B cell (primary cell): Measurements from ENCODE around the gene TRAPPC12. TPM values are rescaled to one million over a fixed set of nuclear protein-coding genes. Genes with fewer than 3 reads are reported as not detected.

Experiments
- ATAC-seq: fragments of 200-7000 bp; cut with Tn5 transposase; one replicate; pipeline ENCODE4 v1.10.0; 2021; ENCODE audit warnings: low read depth, mild to moderate bottlenecking, moderate number of reproducible peaks, moderate library complexity
- CTCF ChIA-PET: fragments of 350-600 bp; sonication (Branson Sonifier 250); formaldehyde crosslinking; loops from one replicate; lab custom pipeline; 2021; ENCODE audit warnings: antibody characterized with exemption, inconsistent platforms; lab: Charles Lee
- POLR2A ChIA-PET: fragments of 350-600 bp; sonication (Branson Sonifier 250); formaldehyde crosslinking; loops from one replicate; lab custom pipeline; 2021; ENCODE audit warnings: antibody characterized with exemption; lab: Charles Lee
- DNase-seq: peaks from one replicate; pipeline ENCODE4 v3.0.0; 2013
- H2AFZ ChIP-seq: 2 replicates; pipeline ENCODE4 v1.6.1; 2012; ENCODE audit warnings: mild to moderate bottlenecking, low read depth, low read length; ENCODE audit not compliant: insufficient read depth, poor library complexity, severe bottlenecking
- H3K27ac ChIP-seq, 2 donors: 1 replicate in 1 of 2; 2 replicates in 1 of 2; pipeline ENCODE4 v1.5.1; 2012 to 2013; ENCODE audit warnings: low read length in 2 of 2, mild to moderate bottlenecking in 2 of 2, moderate library complexity in 1 of 2
- H3K27me3 ChIP-seq, 4 experiments: fragments of 200-600 bp in 1 of 4; sonication (generic) in 1 of 4; replicated peaks in 1 of 4; 1 replicate in 2 of 4; 2 replicates in 2 of 4; pipeline versions ENCODE4 v1.6.1 to v1.7.0; 2013 to 2016; ENCODE audit warnings: low read length in 3 of 4, mild to moderate bottlenecking in 2 of 4, mixed read lengths in 1 of 4, moderate library complexity in 1 of 4; ENCODE audit not compliant: insufficient read depth in 4 of 4, control insufficient read depth in 3 of 4; ENCODE audit errors: control extremely low read depth in 1 of 4
- H3K36me3 ChIP-seq, 2 experiments: replicated peaks in 1 of 2; 1 replicate in 1 of 2; 2 replicates in 1 of 2; pipeline versions ENCODE4 v1.6.1 to v1.7.1; 2013; ENCODE audit warnings: low read length in 1 of 2; ENCODE audit not compliant: insufficient read depth in 2 of 2, control insufficient read depth in 1 of 2; ENCODE audit errors: control extremely low read depth in 1 of 2, extremely low read depth in 1 of 2
- H3K4me1 ChIP-seq, 2 donors: fragments of 200-600 bp in 1 of 2; sonication (generic) in 1 of 2; 1 replicate in 1 of 2; 2 replicates in 1 of 2; pipeline versions ENCODE4 v1.5.1 to v1.6.1; 2013 to 2017; ENCODE audit warnings: low read length in 2 of 2; ENCODE audit not compliant: control insufficient read depth in 2 of 2, insufficient read depth in 2 of 2
- H3K4me2 ChIP-seq: replicated peaks from 2 replicates; pipeline ENCODE3; 2012; ENCODE audit warnings: mild to moderate bottlenecking, low read depth, low read length; ENCODE audit not compliant: poor library complexity, severe bottlenecking
- H3K4me3 ChIP-seq, 5 experiments: fragments of 200-600 bp in 1 of 5; sonication (generic) in 1 of 5; 1 replicate in 3 of 5; 2 replicates in 2 of 5; pipeline versions ENCODE4 v1.5.1 to v1.7.0; 2011 to 2016; ENCODE audit warnings: low read length in 4 of 5, mild to moderate bottlenecking in 4 of 5, low read depth in 2 of 5, control low read depth in 1 of 5, moderate library complexity in 1 of 5; ENCODE audit not compliant: insufficient read depth in 1 of 5; ENCODE audit errors: control extremely low read depth in 1 of 5, extremely low read depth in 1 of 5
- H3K79me2 ChIP-seq: fragments of 200-600 bp; sonication (generic); one replicate; pipeline ENCODE4 v1.6.0; 2016; ENCODE audit warnings: low read length; ENCODE audit not compliant: control insufficient read depth, insufficient read depth
- H3K9ac ChIP-seq: fragments of 200-600 bp; sonication (generic); 2 replicates; pipeline ENCODE4 v1.6.1; 2017; ENCODE audit warnings: mild to moderate bottlenecking, low read length, moderate library complexity
- H3K9me3 ChIP-seq, 3 donors: one replicate each; pipeline versions ENCODE4 v1.6.1 to v1.7.1; 2013; ENCODE audit warnings: low read length in 2 of 3; ENCODE audit not compliant: control insufficient read depth in 2 of 3, insufficient read depth in 1 of 3; ENCODE audit errors: control extremely low read depth in 1 of 3
- H4K20me1 ChIP-seq: 2 replicates; pipeline ENCODE4 v1.6.0; 2012; ENCODE audit warnings: mild to moderate bottlenecking, low read length; ENCODE audit not compliant: insufficient read depth, control insufficient read depth, poor library complexity, severe bottlenecking
- H3K27ac Mint-ChIP-seq: one replicate; pipeline ENCODE4 v1.8.0; 2021; ENCODE audit warnings: mixed read lengths
- H3K27me3 Mint-ChIP-seq: one replicate; pipeline ENCODE4 v1.8.0; 2021; ENCODE audit warnings: mixed read lengths
- H3K4me1 Mint-ChIP-seq: one replicate; pipeline ENCODE4 v1.8.0; 2021; ENCODE audit warnings: mixed read lengths
- H3K4me3 Mint-ChIP-seq: one replicate; pipeline ENCODE4 v1.8.0; 2021; ENCODE audit warnings: mixed read lengths
- H3K9me3 Mint-ChIP-seq: one replicate; pipeline ENCODE4 v1.8.0; 2022; ENCODE audit warnings: mixed read lengths; ENCODE audit not compliant: insufficient read depth
- EZH2 ChIP-seq: IDR thresholded peaks from 2 replicates; pipeline ENCODE4 v1.6.1; 2012; ENCODE audit warnings: borderline replicate concordance, low read depth, mild to moderate bottlenecking, moderate library complexity, low read length; ENCODE audit not compliant: insufficient read depth, poor library complexity, severe bottlenecking
- WGBS: methylation state at CpG from one replicate; pipeline ENCODE4 v1.1.5; 2013; ENCODE audit warnings: missing lambda C conversion rate; ENCODE audit not compliant: insufficient coverage; 5-methylcytosine and 5-hydroxymethylcytosine counted together
- intact Hi-C: fragments of 100-400 bp; cut with micrococcal nuclease; formaldehyde crosslinking; loops from one replicate; pipeline ENCODE4 v1.10.0; 2022
- polyA plus RNA-seq: library from polyadenylated mRNA; depleted of rRNA; stranded (reverse); fragments of >200 nt; gene quantifications from 2 replicates; pipeline ENCODE4 v1.2.3, GENCODE V29; 2012
- total RNA-seq, 2 donors: library from RNA; stranded (reverse); fragments of 120-200 nt in 1 of 2; gene quantifications; 1 replicate in 1 of 2; 2 replicates in 1 of 2; pipeline versions ENCODE4 v1.2.3 to v1.2.4, GENCODE V29; 2013 to 2022
- TF ChIP-seq, protein P1 (sequence below): fragments of 200-600 bp; IDR thresholded peaks from one replicate; pipeline ENCODE4 v1.8.0; 2022; ENCODE audit warnings: antibody characterized with exemption, mild to moderate bottlenecking

Gene TRAPPC12
- total and polyA plus RNA-seq, 2 donors (not counting 1 experiment from before 2014, with no cell fraction given) = 80.9 to 151 TPM

DNA sequence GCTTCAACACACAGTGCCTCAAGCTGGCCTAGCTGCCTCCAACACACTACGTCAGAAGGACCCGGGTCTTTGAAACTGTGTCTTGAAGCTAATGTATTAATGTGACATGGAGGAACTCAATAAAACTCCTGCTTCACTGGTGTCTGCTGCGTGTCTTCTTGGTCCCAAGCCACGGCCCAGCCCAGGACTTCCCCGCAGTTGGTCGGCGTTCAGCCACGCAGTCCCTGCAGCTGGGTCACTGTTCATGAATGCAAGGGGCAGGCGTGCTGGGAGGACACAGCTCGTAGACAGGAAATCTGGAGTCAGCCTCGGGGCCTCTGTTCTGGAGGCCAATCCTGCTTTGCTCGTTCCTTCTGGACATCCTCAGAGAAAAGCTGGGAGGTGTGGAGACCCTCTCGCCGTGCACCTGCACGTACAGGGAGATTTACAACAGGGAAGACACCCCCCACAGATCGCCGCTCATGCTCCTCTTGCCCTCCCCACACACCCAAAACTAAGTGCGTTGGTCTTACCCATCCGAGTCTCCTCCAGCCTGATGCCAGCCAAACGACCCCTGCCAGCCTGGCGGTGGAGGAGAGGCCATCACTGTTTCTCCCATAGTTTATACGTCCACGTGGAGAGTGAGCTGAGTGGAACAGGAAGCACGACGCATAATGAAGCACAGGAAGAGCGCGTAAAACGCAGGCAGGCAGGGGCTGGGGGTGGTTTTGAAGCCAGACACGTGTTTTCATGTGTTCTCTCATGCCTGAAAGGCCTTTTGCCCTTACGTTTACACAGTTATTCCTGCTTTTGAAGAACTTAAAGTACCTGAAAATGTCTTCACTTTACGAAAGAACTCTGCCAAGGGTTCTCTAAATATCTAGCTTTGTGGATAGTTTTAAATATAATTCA lies 100.2 kb downstream of the TRAPPC12 start:
- CTCF ChIA-PET = interaction anchor here (1.8 kb wide), 1 partner anchor 17 kb away, joined by 6 read pairs; no protein-coding TSS in a partner anchor
- Mint-ChIP-seq H3K27me3 (no peaks in the 10 kb centered on the region), H3K4me3 (no peak overlapping the region), H3K27ac (no peak overlapping the region), H3K9me3 (no peaks in the 10 kb centered on the region), H3K4me1 (peaks cover 9% of the 10 kb centered on the region)
- POLR2A ChIA-PET = no interaction called here
- H3K79me2 ChIP-seq = no peaks in the 10 kb centered on the region
- H3K4me1 ChIP-seq = peaks cover 7 to 9% of the 10 kb centered on the region in 2 donors
- peaks cover 0 to 42% of the 10 kb centered on the region in 2 experiments for H3K36me3 ChIP-seq
- H3K27ac ChIP-seq = peak overlapping the region in 1 of 2 donors; percentile 64
- no peaks in the 10 kb centered on the region for H3K27me3 ChIP-seq
- H3K4me2 ChIP-seq = peak overlapping the region; percentile 36
- H2AFZ ChIP-seq = no peak overlapping the region
- ATAC-seq (no peak), DNase-seq (no peak)
- H3K4me3 ChIP-seq = no peak overlapping the region
- intact Hi-C loops = no loop called here
- peaks cover 0 to 7% (median 0%) of the 10 kb centered on the region in 3 donors for H3K9me3 ChIP-seq
- H3K9ac ChIP-seq = no peak overlapping the region
- 82% methylated on average over 25 of the region's 31 CpGs for WGBS
- no peaks in the 10 kb centered on the region for H4K20me1 ChIP-seq
- TF ChIP-seq, protein P1, sequence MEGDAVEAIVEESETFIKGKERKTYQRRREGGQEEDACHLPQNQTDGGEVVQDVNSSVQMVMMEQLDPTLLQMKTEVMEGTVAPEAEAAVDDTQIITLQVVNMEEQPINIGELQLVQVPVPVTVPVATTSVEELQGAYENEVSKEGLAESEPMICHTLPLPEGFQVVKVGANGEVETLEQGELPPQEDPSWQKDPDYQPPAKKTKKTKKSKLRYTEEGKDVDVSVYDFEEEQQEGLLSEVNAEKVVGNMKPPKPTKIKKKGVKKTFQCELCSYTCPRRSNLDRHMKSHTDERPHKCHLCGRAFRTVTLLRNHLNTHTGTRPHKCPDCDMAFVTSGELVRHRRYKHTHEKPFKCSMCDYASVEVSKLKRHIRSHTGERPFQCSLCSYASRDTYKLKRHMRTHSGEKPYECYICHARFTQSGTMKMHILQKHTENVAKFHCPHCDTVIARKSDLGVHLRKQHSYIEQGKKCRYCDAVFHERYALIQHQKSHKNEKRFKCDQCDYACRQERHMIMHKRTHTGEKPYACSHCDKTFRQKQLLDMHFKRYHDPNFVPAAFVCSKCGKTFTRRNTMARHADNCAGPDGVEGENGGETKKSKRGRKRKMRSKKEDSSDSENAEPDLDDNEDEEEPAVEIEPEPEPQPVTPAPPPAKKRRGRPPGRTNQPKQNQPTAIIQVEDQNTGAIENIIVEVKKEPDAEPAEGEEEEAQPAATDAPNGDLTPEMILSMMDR = no peak
- TF ChIP-seq EZH2 = no peak
